Esophagus muscularis mucosa (tissue), 4 donors: ENCODE results near the gene HSPB8.

Source experiments
- EP300 ChIP-seq: sonication (generic); formaldehyde crosslinking; IDR thresholded peaks from one replicate; pipeline ENCODE4 v1.6.1; 2017; ENCODE audit warnings: antibody characterized with exemption
- POLR2A ChIP-seq: fragments of 450-650 bp; IDR thresholded peaks from one replicate; pipeline ENCODE4 v1.6.1; 2017; ENCODE audit warnings: antibody characterized with exemption, moderate library complexity, mild to moderate bottlenecking, low read depth
- TF ChIP-seq, protein P1 (sequence below), 3 experiments: fragments of 200-600 bp in 2 of 3; fragments of 450-650 bp in 1 of 3; sonication (generic) in 2 of 3; IDR thresholded peaks; one replicate each; pipeline ENCODE4 v1.5.1; 2017 to 2019; ENCODE audit warnings: antibody characterized with exemption in 3 of 3, mild to moderate bottlenecking in 2 of 3, moderate library complexity in 1 of 3

DNA sequence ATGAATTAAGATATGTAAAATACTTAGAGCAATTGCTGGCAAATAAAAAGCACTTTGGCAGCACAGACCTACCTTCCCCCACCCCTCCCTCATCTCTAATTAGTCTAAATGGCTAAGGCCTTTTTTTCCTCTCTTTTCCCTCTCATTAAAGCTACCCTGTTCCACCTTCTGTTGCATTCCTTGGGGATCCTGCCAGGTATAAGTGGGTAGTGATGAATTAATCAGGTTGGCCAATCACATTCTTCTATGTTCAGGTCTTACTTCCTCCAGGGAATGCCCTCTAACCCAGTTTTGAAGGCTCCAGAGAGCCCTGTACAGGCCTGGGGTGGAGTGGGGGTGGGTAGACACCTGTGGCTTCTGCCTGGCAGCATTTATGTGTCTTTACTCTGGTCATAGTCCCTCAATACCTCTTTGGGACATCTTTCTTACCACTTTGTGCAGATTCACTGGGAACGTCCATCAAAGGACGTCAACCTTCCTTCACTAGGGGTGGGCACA is 28.4 kb downstream of the HSPB8 start:
- TF ChIP-seq EP300 (no peak), POLR2A (no peak)
- TF ChIP-seq, protein P1, sequence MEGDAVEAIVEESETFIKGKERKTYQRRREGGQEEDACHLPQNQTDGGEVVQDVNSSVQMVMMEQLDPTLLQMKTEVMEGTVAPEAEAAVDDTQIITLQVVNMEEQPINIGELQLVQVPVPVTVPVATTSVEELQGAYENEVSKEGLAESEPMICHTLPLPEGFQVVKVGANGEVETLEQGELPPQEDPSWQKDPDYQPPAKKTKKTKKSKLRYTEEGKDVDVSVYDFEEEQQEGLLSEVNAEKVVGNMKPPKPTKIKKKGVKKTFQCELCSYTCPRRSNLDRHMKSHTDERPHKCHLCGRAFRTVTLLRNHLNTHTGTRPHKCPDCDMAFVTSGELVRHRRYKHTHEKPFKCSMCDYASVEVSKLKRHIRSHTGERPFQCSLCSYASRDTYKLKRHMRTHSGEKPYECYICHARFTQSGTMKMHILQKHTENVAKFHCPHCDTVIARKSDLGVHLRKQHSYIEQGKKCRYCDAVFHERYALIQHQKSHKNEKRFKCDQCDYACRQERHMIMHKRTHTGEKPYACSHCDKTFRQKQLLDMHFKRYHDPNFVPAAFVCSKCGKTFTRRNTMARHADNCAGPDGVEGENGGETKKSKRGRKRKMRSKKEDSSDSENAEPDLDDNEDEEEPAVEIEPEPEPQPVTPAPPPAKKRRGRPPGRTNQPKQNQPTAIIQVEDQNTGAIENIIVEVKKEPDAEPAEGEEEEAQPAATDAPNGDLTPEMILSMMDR (IDR thresholded peaks at IDR 0.05): no peak
